H9 (cell line): Measurements from ENCODE around the gene ADAMTS15. TPM values are rescaled to one million over a fixed set of nuclear protein-coding genes. Genes with fewer than 3 reads are reported as not detected.

ENCODE experiments used
- DNase-seq: peaks from one replicate; pipeline ENCODE4 v3.0.0-alpha.2; 2017
- H2AFZ ChIP-seq: one replicate; pipeline ENCODE4 v1.6.1; 2013; ENCODE audit warnings: mild to moderate bottlenecking, low read length, control low read depth, moderate library complexity
- H2AK5ac ChIP-seq: 2 replicates; pipeline ENCODE4 v1.6.1; 2013; ENCODE audit warnings: low read length, control low read depth, mixed read lengths; ENCODE audit not compliant: insufficient read length
- H2BK120ac ChIP-seq: one replicate; pipeline ENCODE4 v1.6.1; 2013; ENCODE audit warnings: low read depth, mild to moderate bottlenecking, low read length, control low read depth, inconsistent platforms; ENCODE audit not compliant: poor library complexity, severe bottlenecking
- H2BK12ac ChIP-seq: 2 replicates; pipeline ENCODE4 v1.6.1; 2013; ENCODE audit warnings: low read length, control low read depth, mixed read lengths, low read depth; ENCODE audit not compliant: insufficient read length
- H2BK15ac ChIP-seq: 2 replicates; pipeline ENCODE4 v1.6.1; 2013; ENCODE audit warnings: low read depth, low read length, control low read depth
- H2BK20ac ChIP-seq: one replicate; pipeline ENCODE4 v1.6.1; 2013; ENCODE audit warnings: low read depth, mild to moderate bottlenecking, low read length, control low read depth, inconsistent platforms; ENCODE audit not compliant: poor library complexity, severe bottlenecking
- H2BK5ac ChIP-seq: 2 replicates; pipeline ENCODE4 v1.6.1; 2013; ENCODE audit warnings: low read length, control low read depth, mixed read lengths; ENCODE audit not compliant: insufficient read length
- H3K14ac ChIP-seq: 2 replicates; pipeline ENCODE4 v1.6.1; 2013; ENCODE audit warnings: low read length, control low read depth; ENCODE audit not compliant: insufficient read depth
- H3K18ac ChIP-seq: 2 replicates; pipeline ENCODE4 v1.6.1; 2013; ENCODE audit warnings: low read depth, mild to moderate bottlenecking, mixed read lengths, low read length, control low read depth; ENCODE audit not compliant: insufficient read length
- H3K23ac ChIP-seq: 2 replicates; pipeline ENCODE4 v1.6.1; 2013; ENCODE audit warnings: low read length, control low read depth, mixed read lengths, low read depth; ENCODE audit not compliant: insufficient read length
- H3K23me2 ChIP-seq: 2 replicates; pipeline ENCODE4 v1.6.1; 2013; ENCODE audit warnings: low read depth, mild to moderate bottlenecking, mixed read lengths, low read length, control low read depth; ENCODE audit not compliant: insufficient read length, poor library complexity, severe bottlenecking
- H3K27ac ChIP-seq: 2 replicates; pipeline ENCODE4 v1.5.1; 2013; ENCODE audit warnings: low read length, control low read depth, mixed read lengths, low read depth; ENCODE audit not compliant: insufficient read length
- H3K27me3 ChIP-seq: 2 replicates; pipeline ENCODE4 v1.6.1; 2013; ENCODE audit warnings: low read length, control low read depth, inconsistent platforms; ENCODE audit not compliant: insufficient read depth
- H3K4ac ChIP-seq: 2 replicates; pipeline ENCODE4 v1.6.1; 2013; ENCODE audit warnings: low read depth, mild to moderate bottlenecking, control low read depth, inconsistent platforms, low read length, moderate library complexity
- H3K4me1 ChIP-seq: 2 replicates; pipeline ENCODE4 v1.6.1; 2013; ENCODE audit warnings: low read length, control low read depth, inconsistent platforms; ENCODE audit not compliant: insufficient read depth
- H3K4me2 ChIP-seq: 2 replicates; pipeline ENCODE4 v1.6.1; 2013; ENCODE audit warnings: low read length, control low read depth, mixed read lengths; ENCODE audit not compliant: insufficient read length, insufficient read depth
- H3K56ac ChIP-seq: 2 replicates; pipeline ENCODE4 v1.6.1; 2013; ENCODE audit warnings: low read depth, mild to moderate bottlenecking, mixed read lengths, low read length, control low read depth; ENCODE audit not compliant: insufficient read length
- H3K79me1 ChIP-seq: 2 replicates; pipeline ENCODE4 v1.6.1; 2013; ENCODE audit warnings: low read depth, mild to moderate bottlenecking, moderate library complexity, low read length, control low read depth, inconsistent platforms; ENCODE audit not compliant: insufficient read depth, poor library complexity, severe bottlenecking
- H3K79me2 ChIP-seq: 2 replicates; pipeline ENCODE4 v1.6.1; 2013; ENCODE audit warnings: low read length, control low read depth, inconsistent platforms; ENCODE audit not compliant: insufficient read depth
- H3K9ac ChIP-seq: 2 replicates; pipeline ENCODE4 v1.6.1; 2013; ENCODE audit warnings: low read length, control low read depth, mixed read lengths; ENCODE audit not compliant: insufficient read length; ENCODE audit errors: extremely low read depth
- H3K9me3 ChIP-seq: one replicate; pipeline ENCODE4 v1.6.1; 2013; ENCODE audit warnings: low read depth, low read length, inconsistent platforms; ENCODE audit not compliant: control insufficient read depth
- H3T11ph ChIP-seq: one replicate; pipeline ENCODE4 v1.6.1; 2013; ENCODE audit warnings: mild to moderate bottlenecking, low read length, control low read depth, inconsistent platforms
- H4K20me1 ChIP-seq: one replicate; pipeline ENCODE4 v1.6.1; 2013; ENCODE audit not compliant: control insufficient read depth, insufficient read length, insufficient read depth
- H4K5ac ChIP-seq: 2 replicates; pipeline ENCODE4 v1.6.1; 2013; ENCODE audit warnings: low read depth, mild to moderate bottlenecking, mixed read lengths, low read length, control low read depth; ENCODE audit not compliant: insufficient read length
- H4K8ac ChIP-seq: replicated peaks from 2 replicates; pipeline ENCODE4 v1.6.1; 2013; ENCODE audit warnings: low read length, control low read depth, mixed read lengths, low read depth; ENCODE audit not compliant: insufficient read length
- H4K91ac ChIP-seq: 2 replicates; pipeline ENCODE4 v1.6.1; 2013; ENCODE audit warnings: low read depth, mild to moderate bottlenecking, moderate library complexity, mixed read lengths, low read length, control low read depth; ENCODE audit not compliant: insufficient read length
- H3K27ac Mint-ChIP-seq, 3 experiments: 2 replicates in 2 of 3; 3 replicates in 1 of 3; pipeline ENCODE4 v1.8.0; 2020 to 2021; ENCODE audit warnings: mixed read lengths in 3 of 3, mild to moderate bottlenecking in 1 of 3, moderate library complexity in 1 of 3
- H3K27me3 Mint-ChIP-seq: 2 replicates; pipeline ENCODE4 v1.8.0; 2021; ENCODE audit warnings: low read depth, mild to moderate bottlenecking, moderate library complexity, mixed read lengths
- H3K36me3 Mint-ChIP-seq, 3 experiments: 2 replicates in 2 of 3; 3 replicates in 1 of 3; pipeline ENCODE4 v1.8.0; 2020 to 2021; ENCODE audit warnings: low read depth in 3 of 3, mixed read lengths in 3 of 3; ENCODE audit not compliant: insufficient read depth in 1 of 3
- H3K4me1 Mint-ChIP-seq, 2 experiments: 2 replicates each; pipeline ENCODE4 v1.8.0; 2020; ENCODE audit warnings: mixed read lengths in 2 of 2
- H3K4me3 Mint-ChIP-seq, 2 experiments: 2 replicates in 1 of 2; 3 replicates in 1 of 2; pipeline ENCODE4 v1.8.0; 2020 to 2021; ENCODE audit warnings: mild to moderate bottlenecking in 2 of 2, mixed read lengths in 2 of 2, moderate library complexity in 1 of 2
- H3K9me3 Mint-ChIP-seq, 2 experiments: 2 replicates in 1 of 2; 3 replicates in 1 of 2; pipeline ENCODE4 v1.8.0; 2020; ENCODE audit warnings: mild to moderate bottlenecking in 2 of 2, mixed read lengths in 2 of 2, moderate library complexity in 1 of 2
- CTCF ChIP-seq: fragments of 200-600 bp; sonication (generic); conservative IDR thresholded peaks from 3 replicates; pipeline ENCODE4 v1.8.0; 2021; ENCODE audit warnings: antibody characterized with exemption, mild to moderate bottlenecking
- WGBS: extraction: QIAGEN DNeasy Blood & Tissue Kit; methylation state at CpG from one replicate; pipeline ENCODE4 v1.1.7; 2013; ENCODE audit warnings: missing lambda C conversion rate, low lambda C conversion rate, mixed read lengths; ENCODE audit not compliant: insufficient read length; ENCODE audit errors: extremely low coverage; 5-methylcytosine and 5-hydroxymethylcytosine counted together
- total RNA-seq: library from RNA; stranded (reverse); gene quantifications from 2 replicates; pipeline ENCODE4 v1.2.1, GENCODE V29; 2021

ADAMTS15 gene
- total RNA-seq, 1 experiment from 2014 or later = 1.3 TPM

- Mint-ChIP-seq H3K9me3 (peaks cover 0 to 2% of the 10 kb centered on the region in 2 experiments; a peak in 2 of 5 replicates), H3K36me3 (peaks cover 0 to 5% (median 0%) of the 10 kb centered on the region in 3 experiments; a peak in 3 of 7 replicates), H3K27ac (no peak overlapping the region), H3K27me3 (peaks cover 52% of the 10 kb centered on the region), H3K4me1 (peaks cover 16 to 19% of the 10 kb centered on the region in 2 experiments), H3K4me3 (no peak overlapping the region)
- H2BK20ac ChIP-seq = no peak overlapping the region
- H2BK5ac ChIP-seq = no peak overlapping the region
- no peak for DNase-seq
- H3K18ac ChIP-seq = no peak overlapping the region
- no peak overlapping the region for H3T11ph ChIP-seq
- H3K23ac ChIP-seq = no peak overlapping the region
- no CpG with 5 or more reads among the region's 3 CpGs for WGBS
- no peak overlapping the region for H2BK120ac ChIP-seq
- peaks cover 3% of the 10 kb centered on the region; the same call in 1 of the 2 replicates for H3K4me1 ChIP-seq
- peaks cover 15% of the 10 kb centered on the region for H3K23me2 ChIP-seq
- no peak overlapping the region for H3K9ac ChIP-seq
- H3K79me1 ChIP-seq = no peaks in the 10 kb centered on the region
- no peak overlapping the region for H4K8ac ChIP-seq
- H4K91ac ChIP-seq = no peak overlapping the region
- H2AK5ac ChIP-seq = no peak overlapping the region
- H3K27me3 ChIP-seq = peaks cover 12% of the 10 kb centered on the region
- H4K20me1 ChIP-seq = no peaks in the 10 kb centered on the region
- H3K4ac ChIP-seq = no peak overlapping the region
- H4K5ac ChIP-seq = no peak overlapping the region
- no peak overlapping the region for H2BK15ac ChIP-seq
- TF ChIP-seq CTCF = no peak
- H2AFZ ChIP-seq = no peak overlapping the region
- no peak overlapping the region for H2BK12ac ChIP-seq
- H3K14ac ChIP-seq = no peak overlapping the region
- H3K27ac ChIP-seq = no peak overlapping the region
- H3K79me2 ChIP-seq = no peaks in the 10 kb centered on the region
- no peak overlapping the region for H3K4me2 ChIP-seq
- no peak overlapping the region for H3K56ac ChIP-seq
- no peaks in the 10 kb centered on the region for H3K9me3 ChIP-seq
Observed at GRCh38 chr11:130429983-130430382, 18.5 kb upstream of the ADAMTS15 start.
